ENCODE results near the gene ATP2A2.

GRCh38 chr12:110253176-110253575 is 27.9 kb upstream of the ATP2A2 start:
- TF ChIP-seq CTCF (IDR thresholded peaks at IDR 0.05) (no peak), ZFX (IDR thresholded peaks at IDR 0.05; ENCODE audit: borderline replicate concordance) (no peak)
